Pancreas (tissue), 10 donors: Measurements from ENCODE around the gene RFC5. TPM values are rescaled to one million over a fixed set of nuclear protein-coding genes. Genes with fewer than 3 reads are reported as not detected.

Experiments
- ATAC-seq, 4 donors: fragments of 200-7000 bp; cut with Tn5 transposase; one replicate each; pipeline versions ENCODE4 v1.8.0 to v1.9.1; 2020; ENCODE audit warnings: mild to moderate bottlenecking in 4 of 4, moderate library complexity in 4 of 4
- DNase-seq, 6 donors: peaks; one replicate each; pipeline ENCODE4 v3.0.0-alpha.2; 2020
- FAIRE-seq: peaks from 2 replicates; lab custom pipeline; 2012; peaks lifted over from hg19 to GRCh38; lab: Jason Lieb, UNC
- H3K27ac ChIP-seq, 4 donors: fragments of 200-600 bp; sonication (generic); 1 replicate in 3 of 4; 2 replicates in 1 of 4; pipeline versions ENCODE4 v1.5.0 to v1.8.0; 2020
- H3K27me3 ChIP-seq, 4 donors: fragments of 200-600 bp; one replicate each; pipeline ENCODE4 v1.8.0; 2021
- H3K36me3 ChIP-seq, 3 donors: fragments of 200-600 bp; sonication (generic) in 1 of 3; one replicate each; pipeline versions ENCODE4 v1.5.0 to v1.8.0; 2020 to 2021
- H3K4me1 ChIP-seq, 3 donors: fragments of 200-600 bp; one replicate each; pipeline ENCODE4 v1.8.0; 2021
- H3K4me3 ChIP-seq, 4 donors: fragments of 200-600 bp; sonication (generic) in 2 of 4; one replicate each; pipeline versions ENCODE4 v1.5.0 to v1.8.0; 2020 to 2021
- H3K9me3 ChIP-seq, 4 donors: fragments of 200-600 bp; one replicate each; pipeline ENCODE4 v1.8.0; 2021
- WGBS, 2 donors: extraction: QIAGEN DNeasy Blood & Tissue Kit; methylation state at CpG; one replicate each; pipeline ENCODE4 v1.1.7; 2013; 5-methylcytosine and 5-hydroxymethylcytosine counted together
- intact Hi-C, 3 donors: fragments of 100-400 bp; cut with DNase I; formaldehyde crosslinking; loops; one replicate each; pipeline versions ENCODE4 v1.11.1 to v1.14.2; 2022
- polyA plus RNA-seq, 2 donors: library from polyadenylated mRNA; stranded (reverse); fragments of 200-250 nt; gene quantifications; one replicate each; pipeline ENCODE4 v1.2.3, GENCODE V29; 2013
- total RNA-seq, 6 donors: library from RNA; stranded (reverse); fragmentation: NEBNext Ultra II Directional in 4 of 6; extraction: Animal tissue kit (Norgen Biotek cat#: 25700) in 4 of 6; gene quantifications; one replicate each; pipeline versions ENCODE4 v1.2.1 to v1.2.4, GENCODE V29; 2021 to 2023
- TF ChIP-seq, protein P1 (sequence below), 4 donors: fragments of 200-600 bp; sonication (generic) in 3 of 4; IDR thresholded peaks; one replicate each; pipeline versions ENCODE4 v1.5.0 to v1.8.0; 2021; ENCODE audit warnings: antibody characterized with exemption in 4 of 4
- donor health status: healthy with polysubstance abuse.
- donor health status: DM: no; HTN: no; CAD: no; lungs with moderate emphysema.
- donor health status: DM: no; HTN: no; CAD: no.
- donor health status: control.
- donor health status: control.
- donor health status: Bipolar disorder and iron deficiency.
- donor health status: DM: yes; HTN: yes; CAD: no.
- donor health status: DM: no; HTN: no; CAD: no.
- donor health status: DM: no; HTN: no; CAD: no.
- donor health status: DM: yes; HTN: yes; CAD: no.

Gene RFC5, protein sequence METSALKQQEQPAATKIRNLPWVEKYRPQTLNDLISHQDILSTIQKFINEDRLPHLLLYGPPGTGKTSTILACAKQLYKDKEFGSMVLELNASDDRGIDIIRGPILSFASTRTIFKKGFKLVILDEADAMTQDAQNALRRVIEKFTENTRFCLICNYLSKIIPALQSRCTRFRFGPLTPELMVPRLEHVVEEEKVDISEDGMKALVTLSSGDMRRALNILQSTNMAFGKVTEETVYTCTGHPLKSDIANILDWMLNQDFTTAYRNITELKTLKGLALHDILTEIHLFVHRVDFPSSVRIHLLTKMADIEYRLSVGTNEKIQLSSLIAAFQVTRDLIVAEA
- total RNA-seq (1 to 10 TPM; 4.0 to 5.4 (median 5.1) TPM), polyA plus RNA-seq (1 to 10 TPM; 4.7 to 8.8 TPM)

DNA sequence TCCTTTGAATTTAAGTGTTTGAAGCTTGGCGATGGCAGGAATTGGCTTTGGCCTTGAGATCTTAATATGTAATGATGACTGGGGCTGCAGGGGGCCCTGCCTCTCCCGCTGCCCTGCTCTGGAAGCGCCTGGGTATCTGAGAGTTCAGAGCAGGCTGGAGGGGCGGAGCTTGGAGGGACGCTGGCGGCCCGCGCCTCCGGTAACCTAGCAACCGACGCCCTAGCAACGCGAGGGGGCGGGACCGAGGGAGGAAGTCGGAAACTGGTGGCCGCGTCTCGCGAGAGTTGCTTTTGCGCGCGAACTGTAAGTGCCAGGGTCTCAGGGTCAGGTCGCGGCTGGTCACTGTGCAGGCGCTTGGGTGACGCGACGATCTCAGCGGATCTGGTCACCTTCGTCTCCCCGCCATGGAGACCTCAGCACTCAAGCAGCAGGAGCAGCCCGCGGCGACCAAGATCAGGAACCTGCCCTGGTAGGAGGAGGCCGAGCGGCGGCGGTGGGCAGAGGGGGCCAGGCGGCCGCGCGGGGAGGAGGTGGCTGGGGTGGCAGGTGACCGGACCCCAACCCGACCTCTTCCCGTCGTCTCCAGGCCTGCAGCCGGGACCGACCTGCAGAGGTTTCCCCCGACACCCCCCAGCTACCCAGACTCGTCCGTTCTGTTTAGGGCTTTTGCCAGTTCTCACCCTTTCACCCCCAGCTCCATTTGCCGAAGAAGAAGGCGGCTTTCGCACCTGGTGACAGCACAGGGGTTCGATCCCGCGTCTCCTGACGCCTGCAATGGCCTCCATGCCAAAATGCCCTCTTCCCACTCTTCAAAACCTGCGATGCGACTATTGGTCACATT lies at the start of gene RFC5:
Gene RFC5, plus strand, starts transcription at position 280 of the 841 bp plus-strand sequence. Its CDS starts 125 bp downstream, at position 405.
- Histone ChIP-seq H3K27ac (peak within 1 kb of the TSS in 3 of 4 donors; percentile 16 to 47 (median 32)), H3K36me3 (peaks cover 0 to 9% (median 0%) of the 10 kb centered on the region in 3 donors), H3K9me3 (no peaks in the 10 kb centered on the region), H3K27me3 (no peaks in the 10 kb centered on the region), H3K4me3 (peak within 1 kb of the TSS; percentile 63 to 92 (median 90)), H3K4me1 (peaks cover 0 to 6% (median 0%) of the 10 kb centered on the region in 3 donors)
- WGBS, 2 donors = 0% methylated on average over 51 to 61 of the region's 61 CpGs
- DNase-seq (peak; percentile 98 to 100 (median 99)), ATAC-seq (peak; percentile 99 to 100 (median 100)), FAIRE-seq (no peak)
- intact Hi-C loops = no loop called here
- TF ChIP-seq, protein P1, sequence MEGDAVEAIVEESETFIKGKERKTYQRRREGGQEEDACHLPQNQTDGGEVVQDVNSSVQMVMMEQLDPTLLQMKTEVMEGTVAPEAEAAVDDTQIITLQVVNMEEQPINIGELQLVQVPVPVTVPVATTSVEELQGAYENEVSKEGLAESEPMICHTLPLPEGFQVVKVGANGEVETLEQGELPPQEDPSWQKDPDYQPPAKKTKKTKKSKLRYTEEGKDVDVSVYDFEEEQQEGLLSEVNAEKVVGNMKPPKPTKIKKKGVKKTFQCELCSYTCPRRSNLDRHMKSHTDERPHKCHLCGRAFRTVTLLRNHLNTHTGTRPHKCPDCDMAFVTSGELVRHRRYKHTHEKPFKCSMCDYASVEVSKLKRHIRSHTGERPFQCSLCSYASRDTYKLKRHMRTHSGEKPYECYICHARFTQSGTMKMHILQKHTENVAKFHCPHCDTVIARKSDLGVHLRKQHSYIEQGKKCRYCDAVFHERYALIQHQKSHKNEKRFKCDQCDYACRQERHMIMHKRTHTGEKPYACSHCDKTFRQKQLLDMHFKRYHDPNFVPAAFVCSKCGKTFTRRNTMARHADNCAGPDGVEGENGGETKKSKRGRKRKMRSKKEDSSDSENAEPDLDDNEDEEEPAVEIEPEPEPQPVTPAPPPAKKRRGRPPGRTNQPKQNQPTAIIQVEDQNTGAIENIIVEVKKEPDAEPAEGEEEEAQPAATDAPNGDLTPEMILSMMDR (IDR thresholded peaks at IDR 0.05) = no peak

DNA sequence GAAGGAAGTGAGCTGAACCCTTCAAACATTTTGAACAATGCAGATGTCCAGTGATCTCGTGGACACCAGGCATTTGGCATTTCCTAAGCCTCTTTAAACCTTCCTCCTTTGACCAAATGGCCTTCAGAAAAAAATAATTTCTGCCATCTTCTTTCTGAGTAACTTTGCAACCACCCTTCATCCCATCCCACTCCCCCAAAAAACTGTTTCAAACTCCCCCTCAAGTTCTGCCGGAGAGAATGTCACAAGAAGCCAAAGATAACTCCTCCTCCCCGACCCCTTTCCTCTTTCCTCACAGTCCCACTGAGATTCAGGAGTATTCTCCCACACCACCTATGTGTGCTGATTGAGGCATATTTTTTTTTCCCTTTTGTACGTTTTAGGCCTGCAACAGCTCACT lies 49.5 kb upstream of the RFC5 start:
- intact Hi-C loops = no loop called here
- no peaks in the 10 kb centered on the region for H3K27me3 ChIP-seq
- WGBS, 2 donors = 46 to 51% methylated on average over 4 of the region's 4 CpGs
- DNase-seq (no peak), FAIRE-seq (no peak), ATAC-seq (no peak)
- TF ChIP-seq, protein P1 (IDR thresholded peaks at IDR 0.05) = no peak
- no peaks in the 10 kb centered on the region for H3K9me3 ChIP-seq
- no peak overlapping the region for H3K27ac ChIP-seq
- H3K4me1 ChIP-seq = no peaks in the 10 kb centered on the region
- no peak overlapping the region for H3K4me3 ChIP-seq
- no peaks in the 10 kb centered on the region for H3K36me3 ChIP-seq

GRCh38 chr12:117967512-117967911 lies 49.0 kb upstream of the RFC5 start:
- 45 to 52% methylated on average over 12 of the region's 12 CpGs for WGBS, 2 donors
- FAIRE-seq = no peak
- DNase-seq = no peak

DNA sequence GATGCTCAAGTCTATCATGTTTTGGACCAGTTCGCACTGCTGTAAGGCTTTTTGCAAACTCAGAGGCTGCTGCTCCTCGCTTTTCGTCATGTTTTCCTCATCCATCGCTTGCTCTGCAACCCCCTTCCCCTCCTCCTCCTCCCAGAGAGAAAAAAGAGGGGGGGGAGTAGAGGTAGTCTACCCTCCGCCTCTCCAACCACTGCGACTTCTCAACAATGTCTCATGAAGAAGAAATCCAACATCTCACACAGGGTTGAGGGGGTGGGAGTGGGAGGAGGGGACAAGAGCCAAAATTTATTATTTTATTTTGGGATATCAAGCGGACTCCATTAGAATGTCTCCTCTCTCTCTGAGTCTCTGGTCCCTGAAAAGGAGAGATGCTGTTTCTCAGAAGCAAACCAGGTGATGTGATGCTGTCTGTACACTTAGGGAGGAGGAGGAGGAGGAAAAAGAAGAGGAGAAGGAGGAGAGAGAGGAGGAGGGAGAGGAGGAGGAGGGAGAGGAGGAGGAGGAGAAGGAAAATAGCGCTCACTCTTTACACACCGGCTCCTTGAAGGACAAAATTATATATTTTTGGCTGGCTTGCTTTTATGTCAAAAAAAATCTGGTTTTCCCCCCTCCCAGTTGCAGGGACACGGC lies 48.2 kb upstream of the RFC5 start:
- peak overlapping the region; percentile 60 to 74 (median 73) for H3K27ac ChIP-seq
- no peaks in the 10 kb centered on the region for H3K27me3 ChIP-seq
- no peaks in the 10 kb centered on the region for H3K36me3 ChIP-seq
- WGBS, 2 donors = 2 to 4% methylated on average over 9 to 10 of the region's 10 CpGs
- peak in 1 of 4 donors; percentile 1 for ATAC-seq
- no peak for FAIRE-seq
- intact Hi-C loops = no loop called here
- no peak for DNase-seq
- TF ChIP-seq, protein P1 (IDR thresholded peaks at IDR 0.05) = no peak
- H3K4me3 ChIP-seq = peak overlapping the region; percentile 49 to 66 (median 51)
- no peaks in the 10 kb centered on the region for H3K9me3 ChIP-seq
- H3K4me1 ChIP-seq = no peaks in the 10 kb centered on the region

More at GRCh38 chr12:117967512-117967911, 49.0 kb upstream of the RFC5 start:
- Histone ChIP-seq H3K27me3 (no peaks in the 10 kb centered on the region), H3K4me3 (no peak overlapping the region), H3K36me3 (no peaks in the 10 kb centered on the region), H3K9me3 (no peaks in the 10 kb centered on the region), H3K4me1 (no peaks in the 10 kb centered on the region), H3K27ac (no peak overlapping the region)
- ATAC-seq = no peak
- intact Hi-C loops = no loop called here
- TF ChIP-seq, protein P1 (IDR thresholded peaks at IDR 0.05) = no peak
